GM12873 (cell line): ENCODE data around the gene OCIAD1.

Experiments
- CTCF ChIP-seq: IDR thresholded peaks from 2 replicates; pipeline ENCODE4 v1.5.1; 2012; ENCODE audit warnings: low read depth, mild to moderate bottlenecking, moderate library complexity, low read length, control low read depth; ENCODE audit not compliant: insufficient read depth; ENCODE audit errors: missing control alignments

The OCIAD1 gene

GRCh38 chr4:48801016-48801715 lies 29.7 kb upstream of the OCIAD1 start:
- TF ChIP-seq CTCF: no peak

GRCh38 chr4:48804584-48805301 lies 26.1 kb upstream of the OCIAD1 start:
- no peak for TF ChIP-seq CTCF

DNA sequence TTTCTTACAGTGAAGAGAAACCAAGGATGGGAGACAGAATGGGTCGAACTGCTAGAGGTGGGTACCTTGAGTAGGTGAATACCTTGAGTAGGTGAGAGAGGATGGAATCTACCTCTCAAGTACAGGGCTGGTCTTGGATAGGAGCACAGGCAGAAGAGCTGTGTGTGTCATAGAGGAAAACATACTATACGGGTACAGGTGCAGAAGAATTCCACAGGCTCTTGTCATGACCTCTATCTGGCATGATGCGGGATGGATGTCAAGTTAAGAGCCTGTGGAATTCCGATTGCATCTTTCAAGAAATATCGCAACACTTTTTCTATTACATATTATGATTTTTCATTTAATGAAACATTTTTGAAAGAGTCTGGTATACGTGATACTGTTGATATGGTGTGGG lies 18.0 kb upstream of the OCIAD1 start:
- no peak for TF ChIP-seq CTCF

- TF ChIP-seq CTCF: no peak
Observed at GRCh38 chr4:48813964-48814363, 16.9 kb upstream of the OCIAD1 start.

GRCh38 chr4:48815483-48815882 lies 15.4 kb upstream of the OCIAD1 start:
- no peak for TF ChIP-seq CTCF

GRCh38 chr4:48816971-48817370 lies 13.9 kb upstream of the OCIAD1 start:
- TF ChIP-seq CTCF: no peak

DNA sequence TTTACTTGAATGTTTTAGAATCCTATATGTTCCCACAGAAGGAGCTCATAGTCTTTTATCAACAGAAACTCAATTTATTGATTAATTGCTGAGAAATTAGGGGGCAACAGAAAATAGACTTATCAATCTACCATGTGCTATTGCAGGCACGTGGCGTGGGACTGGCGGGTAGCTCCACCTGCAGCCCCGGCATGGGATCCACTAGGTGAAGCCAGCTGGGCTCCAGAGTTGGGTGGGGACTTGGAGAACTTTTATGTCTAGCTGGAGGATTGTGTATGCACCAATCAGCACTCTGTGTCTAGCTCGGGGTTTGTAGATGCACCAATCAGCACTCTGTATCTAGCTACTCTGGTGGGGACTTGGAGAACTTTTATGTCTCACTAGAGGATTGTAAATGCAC lies 3.3 kb upstream of the OCIAD1 start:
- no peak for TF ChIP-seq CTCF
